ENCODE measurements around the gene ERAP2.
"Not testable (repeated sequence)": the region's sequence is repeated elsewhere in the genome, so short reads cannot be mapped to it uniquely, and the experiment has no call there.

The ERAP2 gene

GRCh38 chr5:96863114-96863513, 13.2 kb upstream of the ERAP2 start:
- DNase-seq = no peak

DNA sequence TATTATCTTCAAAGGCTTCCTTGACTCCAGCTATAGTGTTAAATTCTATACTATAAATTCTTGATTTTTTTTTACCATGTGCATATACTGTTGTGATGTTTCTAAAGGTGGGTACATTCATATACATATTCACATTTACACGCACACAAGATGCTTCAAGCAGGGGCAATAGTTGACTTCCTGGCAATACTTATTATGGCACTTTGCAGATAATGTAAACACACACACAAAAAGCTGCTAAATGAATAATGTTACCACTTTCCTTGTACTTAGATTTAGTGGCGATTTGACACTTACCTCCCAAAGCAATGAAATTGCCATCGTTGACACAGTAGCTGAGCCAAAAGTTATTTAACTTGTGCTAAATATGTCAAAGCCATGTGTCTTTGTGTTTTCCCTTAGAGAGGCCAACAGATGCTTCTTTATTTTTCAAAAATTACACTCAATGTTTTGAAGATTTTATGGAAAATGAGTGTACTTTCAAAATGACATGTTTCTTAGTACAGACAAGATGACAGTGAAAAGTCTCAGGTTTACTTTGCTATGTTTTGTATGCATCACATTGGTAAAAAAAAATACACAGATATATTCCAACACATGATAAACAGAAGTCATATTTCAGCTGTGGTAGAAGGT, 12.2 kb upstream of the ERAP2 start:
- DNase-seq = no peak

- DNase-seq = no peak
Measured at GRCh38 chr5:96864922-96865530, 11.3 kb upstream of the ERAP2 start.

DNA sequence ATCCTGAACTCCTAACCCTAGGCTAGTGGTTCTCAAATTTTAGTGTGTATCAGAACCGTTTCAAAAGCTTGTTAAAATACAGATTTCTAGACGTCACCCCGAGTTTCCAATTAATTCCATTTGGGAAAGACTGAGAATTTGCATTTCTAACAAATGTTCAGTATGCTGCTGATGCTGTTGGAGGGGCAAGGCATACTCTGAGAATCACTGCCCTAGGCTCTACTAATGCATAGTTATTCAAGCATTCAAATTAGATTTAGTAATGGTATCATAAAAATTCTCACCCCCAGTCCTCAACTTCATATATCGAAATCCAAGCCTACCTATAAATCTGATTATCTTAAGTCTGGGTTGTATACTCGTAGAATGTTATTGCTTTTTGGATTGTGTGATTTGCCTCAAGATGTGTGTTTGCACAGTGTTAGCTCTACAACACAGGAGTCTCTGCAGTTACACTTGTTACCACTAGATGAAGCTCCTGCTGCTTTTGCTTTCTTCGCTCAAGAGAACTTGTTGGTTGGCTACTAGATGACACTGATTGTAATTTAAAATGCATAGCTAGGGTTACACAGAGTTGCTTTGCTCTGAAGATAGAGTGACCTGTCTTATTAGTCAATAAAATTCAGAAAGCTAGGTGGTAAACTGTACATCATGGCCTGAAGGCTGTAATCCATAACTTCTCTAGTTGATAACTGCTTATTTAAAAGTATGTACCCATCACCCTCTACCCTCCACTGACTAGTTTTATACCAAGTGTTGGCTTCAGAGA, 7.5 kb upstream of the ERAP2 start:
- DNase-seq = no peak

DNA sequence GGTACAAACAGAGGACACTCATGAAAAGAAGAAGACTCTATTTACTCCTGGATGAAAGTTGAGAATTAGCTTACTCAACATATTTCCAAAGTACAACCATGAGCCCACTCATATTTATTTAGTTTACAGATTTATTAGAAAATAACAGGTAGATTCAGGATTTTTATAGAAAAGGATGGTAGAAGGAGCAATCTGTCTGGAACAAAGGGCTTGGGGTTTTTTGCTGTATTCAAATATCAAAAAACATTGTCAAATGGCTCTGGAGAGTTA, 7.0 kb upstream of the ERAP2 start:
- DNase-seq = no peak

DNA sequence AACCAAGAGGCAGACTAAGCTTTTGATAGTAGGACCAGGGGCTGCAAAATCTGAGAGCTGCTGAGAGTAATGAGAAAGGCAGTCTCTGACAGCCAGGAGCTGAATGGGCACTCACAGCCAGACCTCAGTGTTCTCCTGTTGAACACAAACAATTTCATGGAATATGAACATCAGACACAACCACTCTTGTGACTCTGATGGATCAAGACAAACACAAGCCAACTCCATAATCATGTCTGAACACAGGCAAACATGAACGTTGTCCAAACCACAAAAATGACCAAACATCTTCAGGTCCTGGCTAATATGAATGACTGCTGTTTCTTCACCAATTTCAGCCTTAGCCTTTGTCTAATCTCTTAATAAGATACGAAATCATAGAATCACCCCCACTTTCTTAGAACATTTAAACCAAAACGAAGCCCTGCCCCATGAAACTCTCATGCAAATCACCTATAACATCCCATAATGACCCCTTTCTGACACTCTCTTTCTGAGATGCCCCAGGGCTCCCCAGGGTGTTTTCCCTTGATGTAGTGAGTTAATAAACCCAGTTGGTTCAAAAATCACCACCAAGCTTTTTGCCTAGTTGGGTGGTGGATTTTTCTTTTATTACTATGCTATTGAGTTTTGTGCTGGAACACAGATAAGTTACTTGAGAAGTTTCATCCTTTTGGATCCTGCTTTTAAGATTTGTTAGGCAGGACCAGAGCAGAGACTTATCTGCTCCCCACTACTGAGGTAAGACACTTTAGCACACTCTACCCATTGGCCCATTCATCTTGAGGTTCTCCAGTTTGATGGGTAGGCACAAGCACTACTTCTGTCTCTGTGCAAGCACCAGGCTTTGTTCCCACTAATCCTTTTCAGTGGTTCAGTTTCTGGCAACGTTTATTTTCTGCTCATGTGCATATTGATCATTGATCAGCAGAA, 5.9 kb upstream of the ERAP2 start:
- DNase-seq = no peak

GRCh38 chr5:96871027-96871399, 5.3 kb upstream of the ERAP2 start:
- DNase-seq = no peak

- no peak for DNase-seq
Measured at GRCh38 chr5:96871686-96872085, 4.6 kb upstream of the ERAP2 start.

DNA sequence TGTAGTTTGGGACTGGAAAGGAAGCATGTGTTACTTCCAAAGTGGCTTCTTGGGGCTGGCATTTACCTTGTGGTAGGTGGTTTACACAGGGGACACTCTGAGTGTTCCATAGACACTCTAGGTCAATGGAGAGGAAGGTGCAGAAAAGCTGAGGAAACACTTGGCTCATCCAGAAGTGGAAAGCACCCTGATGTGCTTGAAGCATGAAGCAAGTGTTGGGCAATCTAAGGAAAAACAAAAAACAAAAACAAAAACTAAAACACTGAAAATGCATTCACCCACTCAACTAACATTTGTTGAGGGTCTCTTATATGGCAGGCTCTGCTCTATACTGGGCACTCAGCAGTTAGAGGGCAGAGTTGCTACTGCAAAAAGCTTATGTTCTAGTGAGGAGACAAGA, 2.9 kb upstream of the ERAP2 start:
- no peak for DNase-seq

DNA sequence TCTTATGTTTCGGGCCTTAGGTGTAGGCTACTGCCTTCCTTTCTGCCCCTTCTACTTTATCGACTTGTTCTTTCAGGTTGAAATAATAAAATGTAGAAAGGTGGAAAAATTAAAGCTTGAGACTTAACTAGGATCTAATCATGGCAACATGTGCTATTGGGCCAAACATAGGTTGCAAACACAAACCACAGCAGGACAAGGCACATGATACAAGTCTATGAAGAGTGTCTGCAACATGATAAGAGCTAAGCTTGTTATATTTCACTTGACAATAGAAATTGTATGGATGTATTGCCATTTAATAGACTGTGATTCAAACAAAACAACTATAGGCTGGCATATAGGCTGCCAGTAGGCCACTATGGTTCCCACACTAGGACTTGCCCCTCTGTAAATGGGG, 1.7 kb upstream of the ERAP2 start:
- no peak for DNase-seq

DNA sequence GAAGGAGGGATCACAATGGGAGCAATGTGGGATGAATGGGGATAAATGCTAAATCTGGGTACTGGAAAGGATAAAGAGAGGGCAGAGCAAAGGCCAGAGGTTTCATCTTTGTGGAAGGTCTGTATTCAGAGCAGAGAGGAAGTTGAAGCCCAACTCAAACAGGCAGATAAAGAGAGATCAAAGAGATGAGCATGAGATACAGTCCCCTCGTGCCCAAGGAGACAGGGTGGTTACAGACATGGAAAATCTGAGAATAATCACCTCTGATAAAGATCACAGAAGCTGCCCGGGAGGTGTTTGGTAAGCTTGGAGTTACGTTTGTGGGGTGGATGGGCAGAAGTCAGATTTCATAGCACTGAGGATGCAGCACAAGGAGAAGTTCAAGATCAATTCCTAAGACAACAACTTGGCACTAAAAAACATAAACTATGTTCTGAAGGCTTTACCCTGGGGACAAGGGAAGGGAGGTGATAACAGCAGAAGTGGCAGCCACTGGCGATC, 459 bp upstream of the ERAP2 start:
- no peak for DNase-seq

DNA sequence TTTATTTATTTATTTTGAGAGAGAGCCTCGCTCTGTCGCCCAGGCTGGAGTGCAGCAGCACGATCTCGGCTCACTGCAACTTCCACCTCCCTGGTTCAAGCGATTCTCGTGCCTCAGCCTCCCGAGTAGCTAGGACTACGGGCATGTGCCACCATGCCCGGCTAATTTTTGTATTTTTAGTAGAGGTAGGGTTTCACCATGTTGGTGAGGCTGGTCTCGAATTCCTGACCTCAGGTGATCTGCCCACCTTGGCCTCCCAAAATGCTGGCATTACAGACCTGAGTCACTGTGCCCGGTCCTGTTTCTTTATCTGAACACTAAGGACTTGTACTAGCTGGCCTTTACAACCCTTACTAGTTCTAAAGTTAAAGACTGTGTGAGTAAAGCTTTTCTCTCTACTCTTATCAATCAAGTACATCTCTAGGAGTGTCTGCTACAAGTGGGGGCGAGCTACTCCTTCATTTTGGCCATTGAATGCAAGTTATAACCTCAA, 723 bp downstream of the ERAP2 start:
- DNase-seq = not testable (repeated sequence)

- no peak for DNase-seq
Measured at GRCh38 chr5:96879665-96880064, 3.4 kb downstream of the ERAP2 start.

DNA sequence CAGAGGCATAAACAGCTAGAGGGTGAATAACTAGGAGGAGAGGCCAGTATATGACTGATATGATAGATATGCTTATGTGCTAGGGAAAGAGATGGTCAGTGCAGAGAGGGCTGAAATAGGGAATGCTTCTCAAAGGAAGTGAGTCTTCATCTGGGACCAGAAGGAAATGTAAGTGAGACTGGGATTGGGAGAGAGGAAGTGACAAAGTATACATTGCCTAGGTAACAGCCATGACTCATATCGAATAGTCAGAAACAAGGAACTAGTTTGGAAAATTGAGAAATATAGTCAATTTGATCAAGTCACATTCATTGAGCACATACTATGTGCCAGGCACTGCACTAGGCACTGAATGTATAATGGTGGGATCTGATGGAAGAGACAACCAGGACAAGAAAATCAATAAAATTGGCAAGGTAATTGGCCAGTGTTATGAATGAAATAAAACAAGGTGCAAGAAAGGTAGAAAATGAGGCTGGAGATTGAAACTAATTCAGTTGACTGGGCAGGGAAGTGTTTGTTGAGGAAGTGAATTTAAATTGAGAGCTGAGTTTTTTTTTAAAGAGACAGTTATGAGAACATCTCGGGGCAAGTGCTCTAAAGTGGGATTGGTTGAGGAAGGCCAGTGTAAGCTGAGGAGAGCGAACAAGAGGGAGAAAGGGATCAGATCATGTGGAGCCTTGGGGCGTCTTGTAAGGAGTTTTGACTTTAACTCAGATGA, 4.3 kb downstream of the ERAP2 start:
- DNase-seq = no peak

GRCh38 chr5:96881511-96882115, 5.3 kb downstream of the ERAP2 start:
- DNase-seq = no peak

- DNase-seq = no peak
Measured at GRCh38 chr5:96883871-96884270, 7.6 kb downstream of the ERAP2 start.

DNA sequence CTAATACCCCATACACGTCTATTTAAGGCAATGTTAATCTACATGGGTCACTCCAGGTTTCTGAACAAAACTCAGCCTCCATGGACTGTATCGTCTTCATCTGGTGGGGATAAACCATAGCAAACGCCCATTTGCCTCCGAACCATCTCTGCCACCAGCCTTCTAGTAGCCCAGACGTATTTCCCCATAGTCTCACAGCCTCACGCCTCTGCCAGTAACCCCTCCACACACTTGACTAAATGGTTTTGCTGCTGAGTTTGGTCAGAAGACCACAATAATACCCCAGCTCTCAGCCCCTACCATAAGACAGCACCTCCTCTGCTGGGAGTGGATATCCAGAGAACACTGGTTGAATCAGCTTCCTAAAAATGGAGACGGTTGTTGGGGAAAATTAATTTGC, 8.7 kb downstream of the ERAP2 start:
- no peak for DNase-seq

- no peak for DNase-seq
Measured at GRCh38 chr5:96885518-96886338, 9.4 kb downstream of the ERAP2 start.

DNA sequence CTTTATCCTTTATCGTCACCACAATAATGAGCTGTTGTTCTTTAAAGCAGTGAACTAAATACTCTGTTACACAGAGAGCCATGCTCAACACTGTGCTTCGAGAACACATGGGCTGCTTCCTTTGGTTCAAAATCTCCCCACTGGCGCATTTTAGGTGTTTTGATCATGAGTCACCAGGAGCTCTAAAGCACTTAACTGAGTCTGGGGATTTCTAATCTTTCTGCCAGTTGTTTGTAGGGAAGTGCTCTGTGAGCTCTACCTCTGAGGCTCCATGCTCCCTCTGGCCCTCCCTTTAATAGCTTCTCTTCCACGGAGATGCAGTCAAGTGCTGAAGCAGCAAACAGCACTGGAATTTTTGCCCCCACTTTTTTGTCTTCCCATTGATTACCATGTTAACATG, 17.0 kb downstream of the ERAP2 start:
- no peak for DNase-seq

- no peak for DNase-seq
Measured at GRCh38 chr5:96896276-96896675, 20.0 kb downstream of the ERAP2 start.

DNA sequence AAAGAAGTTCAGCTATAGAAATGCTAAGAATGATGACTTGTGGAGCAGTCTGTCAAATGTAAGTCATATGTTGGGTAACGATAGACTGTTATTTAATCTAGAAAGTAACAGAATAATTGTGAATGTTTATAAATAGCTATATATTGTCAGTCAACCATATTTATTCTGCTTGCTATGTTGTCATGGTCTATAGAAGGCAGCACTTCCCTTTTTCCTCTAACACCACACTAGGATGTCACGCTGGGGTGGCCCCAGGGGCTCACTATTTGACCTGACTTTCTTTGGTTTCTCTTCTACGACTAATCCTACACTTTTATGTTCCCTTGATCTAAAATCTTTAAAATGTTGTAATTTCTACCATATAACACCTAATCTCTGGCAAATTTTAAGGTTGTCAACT, 20.5 kb downstream of the ERAP2 start:
- no peak for DNase-seq
